NCI-H1694 treated with DMSO at 0.1 percent for 48 hours (cell line): ENCODE measurements around the gene ZC2HC1C.
"Not testable (repeated sequence)": the region's sequence is repeated elsewhere in the genome, so short reads cannot be mapped to it uniquely, and the experiment has no call there.

ENCODE experiments used
- DNase-seq: peaks from one replicate; lab custom pipeline; 2025; lab: John Stamatoyannopoulos, UW

The ZC2HC1C gene

GRCh38 chr14:75054421-75054820 is 15.0 kb upstream of the ZC2HC1C start:
- DNase-seq, result no peak

DNA sequence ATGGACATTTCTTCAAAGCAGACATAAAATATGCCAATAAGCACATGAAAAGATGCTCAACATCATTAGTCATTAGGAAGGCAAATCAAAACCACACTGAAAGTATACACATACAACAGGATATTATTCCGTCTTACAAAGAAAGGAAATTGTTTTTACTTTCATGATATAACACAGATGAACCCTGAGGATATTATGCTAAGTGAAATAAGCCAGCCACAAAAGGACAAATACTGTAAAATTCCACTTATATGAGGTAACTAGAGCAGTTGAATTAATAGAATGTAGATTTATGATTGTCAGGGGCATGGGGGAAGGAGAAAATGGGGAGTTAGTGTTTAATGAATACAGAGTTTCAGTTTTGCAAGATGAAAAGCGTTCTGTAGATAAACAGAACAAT is 9.8 kb upstream of the ZC2HC1C start:
- DNase-seq, result no peak

GRCh38 chr14:75060420-75060819 is 9.0 kb upstream of the ZC2HC1C start:
- no peak for DNase-seq

DNA sequence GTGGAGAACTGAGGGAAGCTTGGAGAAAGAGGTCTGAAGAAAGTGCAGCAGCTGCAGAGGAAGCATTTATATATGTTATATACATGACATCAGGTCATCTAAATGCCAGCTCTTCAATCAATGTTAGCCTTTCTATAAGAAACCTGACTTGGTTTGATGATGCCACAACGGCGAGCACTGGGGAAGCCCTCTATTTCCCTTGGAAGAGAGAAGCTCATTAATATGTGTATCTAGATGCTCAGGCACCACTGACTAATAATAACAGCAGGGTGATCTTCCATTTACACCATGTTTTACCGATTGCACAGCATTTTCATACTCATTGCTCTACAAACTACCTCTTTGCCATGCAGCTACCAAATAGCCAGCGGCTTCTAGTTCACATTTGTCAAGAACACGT is 6.4 kb upstream of the ZC2HC1C start:
- DNase-seq, result peak; percentile 34

DNA sequence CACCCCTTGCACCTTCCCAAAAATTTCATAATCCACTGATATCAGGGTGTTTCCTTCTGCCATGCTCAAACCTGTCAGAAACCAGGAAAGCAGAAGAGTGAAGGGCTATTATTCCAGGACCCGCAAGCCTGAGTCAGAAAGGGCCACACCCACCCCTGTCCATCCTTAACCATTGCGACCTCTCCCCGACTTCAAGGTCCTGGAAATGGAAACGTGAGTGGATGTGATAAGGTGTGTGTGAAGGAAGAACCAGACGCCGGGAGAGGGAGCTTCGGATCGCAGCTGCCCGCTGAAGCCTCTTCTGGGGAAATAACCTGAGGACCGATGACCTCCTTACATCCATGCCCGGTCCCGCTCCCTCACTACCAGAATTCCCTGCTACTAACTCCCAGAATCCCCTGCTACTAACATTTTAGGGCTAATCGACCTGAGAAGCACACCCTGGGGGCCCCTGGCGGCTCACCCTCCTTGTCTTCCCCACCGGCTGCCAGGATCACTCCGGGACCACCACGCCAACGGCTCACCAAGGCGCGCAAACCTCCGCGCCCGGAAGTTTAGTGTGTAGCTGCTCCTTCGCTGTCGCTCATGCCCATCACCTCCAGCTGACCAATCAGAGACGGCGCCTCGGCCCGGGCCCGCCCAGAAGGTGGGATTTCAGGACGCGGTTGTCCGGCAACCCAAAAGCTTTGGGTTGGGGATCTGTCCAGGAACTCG is 5.8 kb upstream of the ZC2HC1C start, which contains the start of gene ACYP1:
Gene ACYP1, minus strand, starts transcription at position 534 of the 714 bp plus-strand sequence. Its CDS starts 471 bp downstream, at position 63.
- peak; percentile 97 for DNase-seq

GRCh38 chr14:75064205-75064567 is 5.3 kb upstream of the ZC2HC1C start:
- no peak for DNase-seq

- DNase-seq, result no peak
Observed at GRCh38 chr14:75066691-75067090, 2.8 kb upstream of the ZC2HC1C start.

DNA sequence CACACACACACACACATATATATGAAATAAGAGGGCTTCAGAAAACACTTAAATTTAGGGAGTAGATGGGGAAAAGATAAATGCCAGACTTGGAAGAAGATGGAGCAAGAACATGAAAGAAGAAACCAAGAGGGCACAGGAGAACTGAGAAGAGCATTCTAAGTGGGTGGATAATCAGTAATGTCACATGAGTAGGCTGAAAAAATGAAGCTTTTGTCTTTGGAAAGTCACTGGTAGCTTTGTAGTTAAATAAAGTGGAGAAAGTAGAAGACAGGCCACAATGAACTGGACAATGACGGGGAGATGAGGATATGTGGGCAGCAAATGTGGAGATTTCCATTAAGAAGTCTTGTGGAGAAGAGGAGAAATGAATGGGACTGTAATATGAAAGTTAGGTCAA is 2.2 kb upstream of the ZC2HC1C start:
- DNase-seq, result no peak

- DNase-seq, result not testable (repeated sequence)
Observed at GRCh38 chr14:75067765-75068164, 1.7 kb upstream of the ZC2HC1C start.

DNA sequence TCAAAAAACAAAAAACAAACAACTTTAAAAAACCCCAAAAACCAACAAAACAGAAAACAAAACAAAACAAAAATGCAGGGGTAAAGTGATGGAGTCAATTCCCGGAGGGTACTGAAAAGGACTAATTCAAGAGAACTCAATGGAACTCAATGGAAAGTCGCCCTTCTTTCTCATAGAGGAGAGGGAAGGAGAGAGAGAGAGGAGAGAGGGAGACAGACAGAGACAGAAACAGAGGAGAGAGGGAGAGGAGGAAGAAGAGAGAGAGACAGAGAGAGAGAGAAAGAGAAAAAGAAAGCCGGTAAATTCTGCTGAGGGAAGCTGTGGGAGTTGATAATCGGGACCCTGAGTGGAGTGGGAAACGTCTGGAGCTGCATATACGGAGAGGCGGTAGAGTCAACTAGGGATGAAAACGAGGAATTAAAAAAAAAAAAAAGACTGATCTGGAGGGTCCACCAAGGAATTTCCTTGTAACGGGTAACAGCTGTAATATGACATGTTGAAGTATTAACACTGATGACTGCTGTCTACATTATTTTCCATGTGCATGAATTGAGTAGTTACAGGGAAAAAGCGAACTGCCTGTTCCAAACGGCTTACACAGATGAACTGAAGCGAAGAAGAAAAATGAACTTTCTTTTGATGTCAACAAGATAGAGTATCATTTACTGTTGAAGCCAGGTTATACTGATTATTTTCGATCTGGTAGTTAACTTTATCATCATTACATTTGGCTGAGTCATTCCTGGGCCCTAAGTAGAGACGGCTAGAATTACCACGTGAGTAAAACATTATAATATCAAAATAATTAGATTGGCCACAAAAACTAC is 934 bp upstream of the ZC2HC1C start:
- DNase-seq, result peak; percentile 73

DNA sequence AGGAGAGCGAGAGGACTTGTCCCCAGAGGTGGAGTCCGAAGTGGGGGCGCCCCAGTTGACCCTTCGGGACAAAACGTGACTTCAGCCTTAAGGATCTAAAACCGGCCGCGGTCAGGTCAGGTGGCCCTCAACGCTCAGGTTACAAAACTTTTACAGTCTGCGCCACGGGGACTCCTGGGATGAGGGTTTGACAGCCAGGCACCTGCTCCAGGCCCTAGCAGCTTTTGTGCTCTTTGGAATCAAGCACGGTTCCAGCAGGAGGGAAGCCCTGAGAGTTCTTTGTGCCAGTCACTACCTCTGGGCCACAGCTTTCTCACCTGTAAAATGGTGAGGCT is 337 bp downstream of the ZC2HC1C start:
- DNase-seq, result no peak

GRCh38 chr14:75070383-75070782 is 942 bp downstream of the ZC2HC1C start:
- DNase-seq, result no peak

DNA sequence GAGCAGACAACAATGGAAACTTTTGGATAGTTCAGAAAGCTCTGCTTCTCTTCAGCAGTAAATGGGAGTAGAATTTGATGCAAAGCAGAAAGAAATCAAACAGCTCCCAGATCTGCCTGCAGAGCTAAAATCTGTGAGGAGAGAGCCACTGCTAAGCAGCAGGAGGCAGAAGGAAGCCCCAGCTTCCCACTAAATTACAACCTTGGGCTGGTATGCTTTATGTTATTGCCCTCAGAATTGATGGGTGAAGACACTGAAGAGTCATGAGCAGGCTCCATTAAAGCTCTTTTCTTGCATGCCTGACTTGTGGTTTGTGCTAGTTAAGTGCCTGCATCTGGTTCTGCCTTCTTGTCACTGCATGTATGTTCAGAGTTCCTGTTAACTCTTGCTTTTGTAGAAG is 8.4 kb downstream of the ZC2HC1C start:
- no peak for DNase-seq

DNA sequence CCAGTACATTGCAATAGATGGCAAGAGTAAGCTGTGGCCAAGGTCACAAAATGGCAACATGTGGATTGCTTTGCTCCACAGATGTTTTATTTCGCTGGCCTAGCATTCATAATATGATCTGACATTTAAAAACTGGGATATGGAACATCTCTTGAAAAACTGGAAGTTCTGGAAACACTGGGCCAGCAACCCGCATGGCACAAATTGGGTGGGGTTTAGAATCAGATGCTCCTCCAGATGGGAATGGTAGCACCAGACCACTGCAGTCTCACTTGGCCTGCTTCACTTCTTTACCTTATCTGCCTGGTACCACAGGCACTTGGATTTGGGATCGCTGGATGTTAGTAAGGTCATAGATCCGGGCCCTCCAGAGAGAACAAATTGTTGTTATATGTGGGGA is 10.1 kb downstream of the ZC2HC1C start:
- DNase-seq, result no peak

GRCh38 chr14:75081660-75082229 is 12.3 kb downstream of the ZC2HC1C start:
- no peak for DNase-seq

GRCh38 chr14:75083271-75083670 is 13.8 kb downstream of the ZC2HC1C start:
- DNase-seq, result no peak

DNA sequence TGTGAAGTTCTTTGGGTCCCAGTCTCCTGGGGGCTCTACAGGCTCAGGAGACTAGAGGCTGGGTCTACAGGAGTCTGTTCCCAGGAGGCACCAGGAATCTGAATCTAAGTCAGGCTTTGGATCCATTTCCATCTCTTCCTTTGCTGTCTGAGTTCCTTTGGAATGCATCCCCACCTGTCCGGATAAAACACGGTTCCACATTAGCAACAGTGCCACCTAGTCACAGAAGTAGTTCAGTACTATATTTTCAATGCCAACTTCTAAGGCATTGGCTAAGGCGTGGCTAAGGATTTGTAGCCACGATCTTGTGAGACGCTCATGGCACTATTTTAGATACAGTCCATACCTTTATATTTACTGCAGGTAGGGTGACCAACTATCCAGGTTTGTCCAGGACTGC is 15.1 kb downstream of the ZC2HC1C start:
- no peak for DNase-seq

GRCh38 chr14:75088153-75088552 is 18.7 kb downstream of the ZC2HC1C start:
- DNase-seq, result no peak

- peak; percentile 83 for DNase-seq
Observed at GRCh38 chr14:75088566-75089373, 19.3 kb downstream of the ZC2HC1C start.

DNA sequence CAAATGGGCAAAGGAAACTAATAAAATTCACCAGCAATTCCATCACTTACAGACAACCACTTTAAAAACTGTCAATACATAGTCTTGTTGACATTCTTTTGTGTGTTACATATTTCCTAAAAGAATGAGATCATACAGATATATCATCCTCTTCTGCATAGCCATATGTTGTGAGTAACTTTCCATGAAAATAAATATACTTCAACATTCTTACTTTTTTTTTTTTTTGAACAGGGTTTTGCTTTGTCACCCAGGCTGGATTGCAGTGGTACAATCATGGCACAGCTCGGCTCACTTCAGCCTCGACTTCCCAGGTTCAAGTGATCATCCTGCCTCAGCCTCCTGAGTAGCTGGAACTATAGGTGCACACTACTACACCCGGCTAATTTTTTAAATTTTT is 20.9 kb downstream of the ZC2HC1C start:
- no peak for DNase-seq

GRCh38 chr14:75091251-75091650 is 21.8 kb downstream of the ZC2HC1C start:
- no peak for DNase-seq

- DNase-seq, result no peak
Observed at GRCh38 chr14:75092698-75093097, 23.3 kb downstream of the ZC2HC1C start.
